ENCODE results near the gene PTPN4.

The PTPN4 gene

GRCh38 chr2:119727493-119727892, 32.2 kb upstream of the PTPN4 start:
- H3K27ac Mint-ChIP-seq = no peak overlapping the region
- H3K4me1 Mint-ChIP-seq = peaks cover 24% of the 10 kb centered on the region
- H3K9me3 Mint-ChIP-seq = no peaks in the 10 kb centered on the region
- no peaks in the 10 kb centered on the region for H3K27me3 Mint-ChIP-seq (ENCODE audit: low read depth)
- TF ChIP-seq CTCF (IDR thresholded peaks at IDR 0.05; ENCODE audit: unreplicated experiment in 3 of 3) = no peak
- no peaks in the 10 kb centered on the region for H3K36me3 Mint-ChIP-seq (ENCODE audit: low read depth)
- H3K4me3 Mint-ChIP-seq = no peak overlapping the region

- no peaks in the 10 kb centered on the region for H3K36me3 Mint-ChIP-seq (ENCODE audit: low read depth)
- no peak overlapping the region for H3K27ac Mint-ChIP-seq
- H3K4me1 Mint-ChIP-seq = peaks cover 19% of the 10 kb centered on the region
- no peak for TF ChIP-seq CTCF (IDR thresholded peaks at IDR 0.05; ENCODE audit: unreplicated experiment in 3 of 3)
- no peak overlapping the region for H3K4me3 Mint-ChIP-seq
- H3K9me3 Mint-ChIP-seq = no peaks in the 10 kb centered on the region
- H3K27me3 Mint-ChIP-seq (ENCODE audit: low read depth) = no peaks in the 10 kb centered on the region
Observed at GRCh38 chr2:119728421-119728820, 31.3 kb upstream of the PTPN4 start.

GRCh38 chr2:119730671-119731177, 29.0 kb upstream of the PTPN4 start:
- no peak overlapping the region for H3K4me3 Mint-ChIP-seq
- peak overlapping the region in 1 of 3 experiments; percentile 25 for H3K27ac Mint-ChIP-seq
- peaks cover 33% of the 10 kb centered on the region for H3K4me1 Mint-ChIP-seq
- TF ChIP-seq CTCF (IDR thresholded peaks at IDR 0.05; ENCODE audit: unreplicated experiment in 3 of 3) = no peak
- no peaks in the 10 kb centered on the region for H3K9me3 Mint-ChIP-seq
- H3K27me3 Mint-ChIP-seq (ENCODE audit: low read depth) = no peaks in the 10 kb centered on the region
- H3K36me3 Mint-ChIP-seq (ENCODE audit: low read depth) = no peaks in the 10 kb centered on the region

GRCh38 chr2:119731983-119732382, 27.7 kb upstream of the PTPN4 start:
- H3K9me3 Mint-ChIP-seq = no peaks in the 10 kb centered on the region
- H3K27me3 Mint-ChIP-seq (ENCODE audit: low read depth) = no peaks in the 10 kb centered on the region
- no peaks in the 10 kb centered on the region for H3K36me3 Mint-ChIP-seq (ENCODE audit: low read depth)
- TF ChIP-seq CTCF (IDR thresholded peaks at IDR 0.05; ENCODE audit: unreplicated experiment in 3 of 3) = no peak
- peaks cover 36% of the 10 kb centered on the region for H3K4me1 Mint-ChIP-seq
- peak overlapping the region in 1 of 3 experiments; percentile 32 for H3K27ac Mint-ChIP-seq
- H3K4me3 Mint-ChIP-seq = no peak overlapping the region

- Mint-ChIP-seq H3K4me1 (peaks cover 36% of the 10 kb centered on the region), H3K27me3 (ENCODE audit: low read depth) (peaks cover 2% of the 10 kb centered on the region), H3K27ac (peak overlapping the region in 1 of 3 experiments; percentile 32), H3K4me3 (no peak overlapping the region), H3K9me3 (no peaks in the 10 kb centered on the region), H3K36me3 (ENCODE audit: low read depth) (no peaks in the 10 kb centered on the region)
- TF ChIP-seq CTCF (IDR thresholded peaks at IDR 0.05; ENCODE audit: unreplicated experiment in 3 of 3) = no peak
Observed at GRCh38 chr2:119732601-119733164, 27.0 kb upstream of the PTPN4 start.

- Mint-ChIP-seq H3K36me3 (ENCODE audit: low read depth) (no peaks in the 10 kb centered on the region), H3K4me3 (no peak overlapping the region), H3K27me3 (ENCODE audit: low read depth) (peaks cover 4% of the 10 kb centered on the region), H3K4me1 (peaks cover 36% of the 10 kb centered on the region), H3K9me3 (no peaks in the 10 kb centered on the region), H3K27ac (peak overlapping the region in 1 of 3 experiments; percentile 47)
- TF ChIP-seq CTCF (IDR thresholded peaks at IDR 0.05; ENCODE audit: unreplicated experiment in 3 of 3) = no peak
Observed at GRCh38 chr2:119734047-119734446, 25.7 kb upstream of the PTPN4 start.
